NCI-H187 treated with DMSO at 0.1 percent for 48 hours (cell line): ENCODE results near the gene SVIL.
"Not testable (repeated sequence)": the region's sequence is repeated elsewhere in the genome, so short reads cannot be mapped to it uniquely, and the experiment has no call there.

ENCODE experiments used
- DNase-seq: peaks from one replicate; lab custom pipeline; 2025; lab: John Stamatoyannopoulos, UW

Gene SVIL

GRCh38 chr10:29484677-29485076, 150.1 kb downstream of the SVIL start:
- not testable (repeated sequence) for DNase-seq

- no peak for DNase-seq
Measured at GRCh38 chr10:29482591-29483431, 152.0 kb downstream of the SVIL start.

GRCh38 chr10:29481906-29482440, 152.8 kb downstream of the SVIL start:
- DNase-seq = no peak

GRCh38 chr10:29479981-29480954, 154.5 kb downstream of the SVIL start:
- no peak for DNase-seq

- no peak for DNase-seq
Measured at GRCh38 chr10:29479081-29479925, 155.5 kb downstream of the SVIL start.

GRCh38 chr10:29473406-29474100, 161.2 kb downstream of the SVIL start:
- DNase-seq = no peak

- DNase-seq = no peak
Measured at GRCh38 chr10:29473087-29473356, 161.7 kb downstream of the SVIL start.

- DNase-seq = no peak
Measured at GRCh38 chr10:29472301-29473086, 162.3 kb downstream of the SVIL start.

GRCh38 chr10:29471544-29471859, 163.3 kb downstream of the SVIL start:
- no peak for DNase-seq

GRCh38 chr10:29470843-29471543, 163.8 kb downstream of the SVIL start:
- DNase-seq = no peak

GRCh38 chr10:29470355-29470705, 164.4 kb downstream of the SVIL start:
- no peak for DNase-seq

GRCh38 chr10:29469481-29470354, 165.1 kb downstream of the SVIL start:
- DNase-seq = no peak

- DNase-seq = no peak
Measured at GRCh38 chr10:29465384-29465783, 169.4 kb downstream of the SVIL start.

GRCh38 chr10:29464671-29465171, 170.1 kb downstream of the SVIL start:
- not testable (repeated sequence) for DNase-seq

- no peak for DNase-seq
Measured at GRCh38 chr10:29461042-29461441, 173.7 kb downstream of the SVIL start.

GRCh38 chr10:29458190-29458589, 176.6 kb downstream of the SVIL start:
- not testable (repeated sequence) for DNase-seq

- no peak for DNase-seq
Measured at GRCh38 chr10:29455095-29455494, 179.7 kb downstream of the SVIL start.

GRCh38 chr10:29454250-29454649, 180.5 kb downstream of the SVIL start:
- no peak for DNase-seq

- no peak for DNase-seq
Measured at GRCh38 chr10:29452546-29452945, 182.2 kb downstream of the SVIL start.
